Prostate gland (tissue), 2 donors: ENCODE results near the gene FBXO30.

Experiments used
- POLR2AphosphoS5 ChIP-seq: sonication (generic); formaldehyde crosslinking; IDR thresholded peaks from one replicate; pipeline ENCODE4 v1.6.1; 2017; ENCODE audit warnings: antibody characterized with exemption
- TF ChIP-seq, protein P1 (sequence below), 4 experiments: fragments of 200-600 bp in 2 of 4; fragments of 450-650 bp in 2 of 4; sonication (generic) in 2 of 4; IDR thresholded peaks; 1 replicate in 3 of 4; 2 replicates in 1 of 4; pipeline ENCODE4 v1.5.1; 2016 to 2019; ENCODE audit warnings: antibody characterized with exemption in 4 of 4, mild to moderate bottlenecking in 2 of 4, moderate library complexity in 2 of 4

DNA sequence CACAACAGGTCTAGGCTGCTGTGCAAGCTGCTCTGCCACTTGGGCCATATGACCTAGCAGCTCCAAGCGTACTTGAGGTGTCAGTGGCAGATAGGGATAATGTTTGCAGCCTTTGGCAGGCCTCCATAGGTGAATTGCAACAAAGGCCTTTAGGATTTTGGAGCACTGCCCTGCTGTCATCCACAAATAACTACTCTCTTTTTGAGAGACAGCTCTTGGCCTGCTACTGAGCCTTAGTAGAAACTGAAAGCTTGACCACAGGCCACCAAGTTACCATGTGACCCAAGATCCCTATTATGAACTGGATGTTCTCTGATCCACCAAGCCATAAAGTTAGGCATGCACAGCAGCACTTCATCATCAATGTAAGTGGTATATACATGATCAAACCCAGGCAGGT, 29.9 kb downstream of the FBXO30 start:
- TF ChIP-seq, protein P1, sequence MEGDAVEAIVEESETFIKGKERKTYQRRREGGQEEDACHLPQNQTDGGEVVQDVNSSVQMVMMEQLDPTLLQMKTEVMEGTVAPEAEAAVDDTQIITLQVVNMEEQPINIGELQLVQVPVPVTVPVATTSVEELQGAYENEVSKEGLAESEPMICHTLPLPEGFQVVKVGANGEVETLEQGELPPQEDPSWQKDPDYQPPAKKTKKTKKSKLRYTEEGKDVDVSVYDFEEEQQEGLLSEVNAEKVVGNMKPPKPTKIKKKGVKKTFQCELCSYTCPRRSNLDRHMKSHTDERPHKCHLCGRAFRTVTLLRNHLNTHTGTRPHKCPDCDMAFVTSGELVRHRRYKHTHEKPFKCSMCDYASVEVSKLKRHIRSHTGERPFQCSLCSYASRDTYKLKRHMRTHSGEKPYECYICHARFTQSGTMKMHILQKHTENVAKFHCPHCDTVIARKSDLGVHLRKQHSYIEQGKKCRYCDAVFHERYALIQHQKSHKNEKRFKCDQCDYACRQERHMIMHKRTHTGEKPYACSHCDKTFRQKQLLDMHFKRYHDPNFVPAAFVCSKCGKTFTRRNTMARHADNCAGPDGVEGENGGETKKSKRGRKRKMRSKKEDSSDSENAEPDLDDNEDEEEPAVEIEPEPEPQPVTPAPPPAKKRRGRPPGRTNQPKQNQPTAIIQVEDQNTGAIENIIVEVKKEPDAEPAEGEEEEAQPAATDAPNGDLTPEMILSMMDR (IDR thresholded peaks at IDR 0.05) = no peak
- TF ChIP-seq POLR2AphosphoS5 = no peak
